ENCODE measurements around the gene CASZ1.

GRCh38 chr1:10812387-10812915, 16.0 kb upstream of the CASZ1 start:
- TF ChIP-seq CTCF (IDR thresholded peaks at IDR 0.05) (no peak), ZFX (IDR thresholded peaks at IDR 0.05; ENCODE audit: borderline replicate concordance) (no peak)
